ACC112 (cell line): ENCODE measurements around the gene SLC35F1.
"Not testable (repeated sequence)": the region's sequence is repeated elsewhere in the genome, so short reads cannot be mapped to it uniquely, and the experiment has no call there.

ENCODE experiments used
- H2AFZ ChIP-seq: fragments of 200-600 bp; sonication (generic); one replicate; pipeline ENCODE4 v1.6.0; 2017; ENCODE audit warnings: antibody characterized with exemption, low read length; ENCODE audit not compliant: unreplicated experiment
- H3K27ac ChIP-seq: fragments of 200-600 bp; sonication (generic); 2 replicates; pipeline ENCODE4 v1.5.1; 2014; ENCODE audit warnings: low read depth, mild to moderate bottlenecking, antibody characterized with exemption, low read length, moderate library complexity
- H3K27me3 ChIP-seq: fragments of 200-600 bp; sonication (generic); 2 replicates; pipeline ENCODE4 v1.6.1; 2014; ENCODE audit warnings: mild to moderate bottlenecking, antibody characterized with exemption, low read length, moderate library complexity, mixed read lengths; ENCODE audit not compliant: insufficient read depth
- H3K36me3 ChIP-seq: fragments of 200-600 bp; sonication (generic); 2 replicates; pipeline ENCODE4 v1.6.1; 2016; ENCODE audit warnings: mild to moderate bottlenecking, antibody characterized with exemption, low read length, moderate library complexity, mixed read lengths; ENCODE audit not compliant: insufficient read depth
- H3K4me1 ChIP-seq: fragments of 200-600 bp; sonication (generic); one replicate; pipeline ENCODE4 v1.6.1; 2016; ENCODE audit warnings: low read length, mixed read lengths; ENCODE audit not compliant: insufficient read depth, unreplicated experiment, control insufficient read depth
- H3K4me3 ChIP-seq: fragments of 200-600 bp; sonication (generic); 2 replicates; pipeline ENCODE4 v1.5.1; 2014; ENCODE audit warnings: mild to moderate bottlenecking, low read depth, low read length
- H3K79me2 ChIP-seq: fragments of 200-600 bp; sonication (generic); one replicate; pipeline ENCODE4 v1.6.0; 2016; ENCODE audit warnings: low read length; ENCODE audit not compliant: control insufficient read depth, unreplicated experiment, insufficient read depth

The SLC35F1 gene

GRCh38 chr6:117956386-117956785, 49.3 kb downstream of the SLC35F1 start:
- no peak overlapping the region for H2AFZ ChIP-seq
- no peaks in the 10 kb centered on the region for H3K27me3 ChIP-seq
- H3K27ac ChIP-seq, result no peak overlapping the region
- no peak overlapping the region for H3K4me3 ChIP-seq
- no peaks in the 10 kb centered on the region for H3K79me2 ChIP-seq
- no peaks in the 10 kb centered on the region for H3K4me1 ChIP-seq
- H3K36me3 ChIP-seq, result no peaks in the 10 kb centered on the region

- Histone ChIP-seq H3K36me3 (no peaks in the 10 kb centered on the region), H3K27ac (no peak overlapping the region), H2AFZ (no peak overlapping the region), H3K4me3 (no peak overlapping the region), H3K4me1 (no peaks in the 10 kb centered on the region), H3K27me3 (no peaks in the 10 kb centered on the region), H3K79me2 (no peaks in the 10 kb centered on the region)
Observed at GRCh38 chr6:117958536-117958935, 51.5 kb downstream of the SLC35F1 start.

- Histone ChIP-seq H3K4me1 (no peaks in the 10 kb centered on the region), H3K79me2 (no peaks in the 10 kb centered on the region), H3K4me3 (no peak overlapping the region), H2AFZ (no peak overlapping the region), H3K27me3 (no peaks in the 10 kb centered on the region), H3K27ac (no peak overlapping the region), H3K36me3 (no peaks in the 10 kb centered on the region)
Observed at GRCh38 chr6:117960877-117961276, 53.8 kb downstream of the SLC35F1 start.

- no peak overlapping the region for H3K4me3 ChIP-seq
- H2AFZ ChIP-seq, result no peak overlapping the region
- no peaks in the 10 kb centered on the region for H3K27me3 ChIP-seq
- H3K27ac ChIP-seq, result no peak overlapping the region
- H3K36me3 ChIP-seq, result no peaks in the 10 kb centered on the region
- H3K79me2 ChIP-seq, result no peaks in the 10 kb centered on the region
- H3K4me1 ChIP-seq, result no peaks in the 10 kb centered on the region
Observed at GRCh38 chr6:117961301-117961700, 54.2 kb downstream of the SLC35F1 start.

GRCh38 chr6:117965763-117966162, 58.7 kb downstream of the SLC35F1 start:
- H3K27me3 ChIP-seq, H2AFZ ChIP-seq, H3K36me3 ChIP-seq, H3K4me1 ChIP-seq, H3K4me3 ChIP-seq, H3K27ac ChIP-seq, H3K79me2 ChIP-seq: not testable (repeated sequence)

- H3K36me3 ChIP-seq, result no peaks in the 10 kb centered on the region
- no peaks in the 10 kb centered on the region for H3K4me1 ChIP-seq
- H3K4me3 ChIP-seq, result no peak overlapping the region
- H3K79me2 ChIP-seq, result no peaks in the 10 kb centered on the region
- H3K27me3 ChIP-seq, result no peaks in the 10 kb centered on the region
- H2AFZ ChIP-seq, result no peak overlapping the region
- no peak overlapping the region for H3K27ac ChIP-seq
Observed at GRCh38 chr6:117971637-117972036, 64.6 kb downstream of the SLC35F1 start.

- Histone ChIP-seq H3K27me3 (no peaks in the 10 kb centered on the region), H2AFZ (no peak overlapping the region), H3K36me3 (no peaks in the 10 kb centered on the region), H3K79me2 (no peaks in the 10 kb centered on the region), H3K4me3 (no peak overlapping the region), H3K27ac (no peak overlapping the region), H3K4me1 (no peaks in the 10 kb centered on the region)
Observed at GRCh38 chr6:117974914-117975627, 68.0 kb downstream of the SLC35F1 start.

- H3K4me3 ChIP-seq, result no peak overlapping the region
- H3K79me2 ChIP-seq, result no peaks in the 10 kb centered on the region
- no peak overlapping the region for H2AFZ ChIP-seq
- H3K27me3 ChIP-seq, result no peaks in the 10 kb centered on the region
- no peaks in the 10 kb centered on the region for H3K36me3 ChIP-seq
- H3K4me1 ChIP-seq, result no peaks in the 10 kb centered on the region
- H3K27ac ChIP-seq, result no peak overlapping the region
Observed at GRCh38 chr6:117976030-117976651, 69.1 kb downstream of the SLC35F1 start.

- Histone ChIP-seq H3K36me3 (no peaks in the 10 kb centered on the region), H3K4me1 (no peaks in the 10 kb centered on the region), H3K79me2 (no peaks in the 10 kb centered on the region), H2AFZ (no peak overlapping the region), H3K27me3 (no peaks in the 10 kb centered on the region), H3K4me3 (no peak overlapping the region), H3K27ac (no peak overlapping the region)
Observed at GRCh38 chr6:117985916-117986315, 78.9 kb downstream of the SLC35F1 start.

- no peak overlapping the region for H3K27ac ChIP-seq
- H3K36me3 ChIP-seq, result no peaks in the 10 kb centered on the region
- H3K79me2 ChIP-seq, result no peaks in the 10 kb centered on the region
- H3K27me3 ChIP-seq, result no peaks in the 10 kb centered on the region
- no peaks in the 10 kb centered on the region for H3K4me1 ChIP-seq
- H3K4me3 ChIP-seq, result no peak overlapping the region
- no peak overlapping the region for H2AFZ ChIP-seq
Observed at GRCh38 chr6:117986396-117986795, 79.3 kb downstream of the SLC35F1 start.

- Histone ChIP-seq H3K36me3 (no peaks in the 10 kb centered on the region), H2AFZ (no peak overlapping the region), H3K27ac (no peak overlapping the region), H3K27me3 (no peaks in the 10 kb centered on the region), H3K79me2 (no peaks in the 10 kb centered on the region), H3K4me3 (no peak overlapping the region), H3K4me1 (no peaks in the 10 kb centered on the region)
Observed at GRCh38 chr6:117989086-117989485, 82.0 kb downstream of the SLC35F1 start.
